ENCODE results near the gene CDYL2.

CDYL2 gene

DNA sequence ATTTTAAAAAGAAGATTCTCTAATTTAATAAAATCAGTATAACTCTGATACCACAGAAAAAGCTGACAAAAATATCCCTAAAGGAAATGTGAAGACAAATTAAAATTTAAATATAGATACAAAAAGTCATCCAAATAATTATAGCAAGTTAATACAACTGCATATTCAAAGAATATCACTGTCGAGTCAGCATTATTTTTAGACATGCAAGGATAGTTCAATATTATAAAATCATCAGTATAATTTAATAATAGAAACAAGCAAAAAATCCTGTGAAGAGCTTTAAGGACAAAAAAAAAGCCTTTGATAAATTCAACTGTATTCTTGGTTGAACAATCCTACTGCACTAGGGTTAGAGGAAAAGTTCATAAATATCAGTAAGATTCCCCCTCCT, 21.0 kb upstream of the CDYL2 start:
- TF ChIP-seq, protein P1, sequence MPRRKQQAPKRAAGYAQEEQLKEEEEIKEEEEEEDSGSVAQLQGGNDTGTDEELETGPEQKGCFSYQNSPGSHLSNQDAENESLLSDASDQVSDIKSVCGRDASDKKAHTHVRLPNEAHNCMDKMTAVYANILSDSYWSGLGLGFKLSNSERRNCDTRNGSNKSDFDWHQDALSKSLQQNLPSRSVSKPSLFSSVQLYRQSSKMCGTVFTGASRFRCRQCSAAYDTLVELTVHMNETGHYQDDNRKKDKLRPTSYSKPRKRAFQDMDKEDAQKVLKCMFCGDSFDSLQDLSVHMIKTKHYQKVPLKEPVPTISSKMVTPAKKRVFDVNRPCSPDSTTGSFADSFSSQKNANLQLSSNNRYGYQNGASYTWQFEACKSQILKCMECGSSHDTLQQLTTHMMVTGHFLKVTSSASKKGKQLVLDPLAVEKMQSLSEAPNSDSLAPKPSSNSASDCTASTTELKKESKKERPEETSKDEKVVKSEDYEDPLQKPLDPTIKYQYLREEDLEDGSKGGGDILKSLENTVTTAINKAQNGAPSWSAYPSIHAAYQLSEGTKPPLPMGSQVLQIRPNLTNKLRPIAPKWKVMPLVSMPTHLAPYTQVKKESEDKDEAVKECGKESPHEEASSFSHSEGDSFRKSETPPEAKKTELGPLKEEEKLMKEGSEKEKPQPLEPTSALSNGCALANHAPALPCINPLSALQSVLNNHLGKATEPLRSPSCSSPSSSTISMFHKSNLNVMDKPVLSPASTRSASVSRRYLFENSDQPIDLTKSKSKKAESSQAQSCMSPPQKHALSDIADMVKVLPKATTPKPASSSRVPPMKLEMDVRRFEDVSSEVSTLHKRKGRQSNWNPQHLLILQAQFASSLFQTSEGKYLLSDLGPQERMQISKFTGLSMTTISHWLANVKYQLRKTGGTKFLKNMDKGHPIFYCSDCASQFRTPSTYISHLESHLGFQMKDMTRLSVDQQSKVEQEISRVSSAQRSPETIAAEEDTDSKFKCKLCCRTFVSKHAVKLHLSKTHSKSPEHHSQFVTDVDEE (CRISPR knock-in tag; IDR thresholded peaks at IDR 0.05): no peak
- no peak for TF ChIP-seq ZNF8 (CRISPR knock-in tag; IDR thresholded peaks at IDR 0.05)
- TF ChIP-seq CSRNP3 (CRISPR knock-in tag; IDR thresholded peaks at IDR 0.05): no peak
- TF ChIP-seq GLIS3 (CRISPR knock-in tag; IDR thresholded peaks at IDR 0.05): no peak
- TF ChIP-seq ZNF70 (CRISPR knock-in tag; IDR thresholded peaks at IDR 0.05): no peak
- TF ChIP-seq CREB5 (CRISPR knock-in tag; IDR thresholded peaks at IDR 0.05; ENCODE audit: low read depth): no peak
- TF ChIP-seq BACH2 (CRISPR knock-in tag; IDR thresholded peaks at IDR 0.05; ENCODE audit: borderline replicate concordance): no peak
- TF ChIP-seq, protein P2, sequence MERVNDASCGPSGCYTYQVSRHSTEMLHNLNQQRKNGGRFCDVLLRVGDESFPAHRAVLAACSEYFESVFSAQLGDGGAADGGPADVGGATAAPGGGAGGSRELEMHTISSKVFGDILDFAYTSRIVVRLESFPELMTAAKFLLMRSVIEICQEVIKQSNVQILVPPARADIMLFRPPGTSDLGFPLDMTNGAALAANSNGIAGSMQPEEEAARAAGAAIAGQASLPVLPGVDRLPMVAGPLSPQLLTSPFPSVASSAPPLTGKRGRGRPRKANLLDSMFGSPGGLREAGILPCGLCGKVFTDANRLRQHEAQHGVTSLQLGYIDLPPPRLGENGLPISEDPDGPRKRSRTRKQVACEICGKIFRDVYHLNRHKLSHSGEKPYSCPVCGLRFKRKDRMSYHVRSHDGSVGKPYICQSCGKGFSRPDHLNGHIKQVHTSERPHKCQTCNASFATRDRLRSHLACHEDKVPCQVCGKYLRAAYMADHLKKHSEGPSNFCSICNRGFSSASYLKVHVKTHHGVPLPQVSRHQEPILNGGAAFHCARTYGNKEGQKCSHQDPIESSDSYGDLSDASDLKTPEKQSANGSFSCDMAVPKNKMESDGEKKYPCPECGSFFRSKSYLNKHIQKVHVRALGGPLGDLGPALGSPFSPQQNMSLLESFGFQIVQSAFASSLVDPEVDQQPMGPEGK (CRISPR knock-in tag; IDR thresholded peaks at IDR 0.05; ENCODE audit: borderline replicate concordance): no peak
- TF ChIP-seq ZFP3 (CRISPR knock-in tag; IDR thresholded peaks at IDR 0.05): no peak
- TF ChIP-seq ZFP30 (CRISPR knock-in tag; IDR thresholded peaks at IDR 0.05): no peak
- TF ChIP-seq ISL1 (CRISPR knock-in tag; IDR thresholded peaks at IDR 0.05): no peak
- no peak for TF ChIP-seq SNAI2 (CRISPR knock-in tag; IDR thresholded peaks at IDR 0.05)
- no peak for TF ChIP-seq PPARA (CRISPR knock-in tag; IDR thresholded peaks at IDR 0.05; ENCODE audit: borderline replicate concordance)
- TF ChIP-seq RARB (CRISPR knock-in tag; IDR thresholded peaks at IDR 0.05): no peak
- no peak for TF ChIP-seq OSR1 (CRISPR knock-in tag; IDR thresholded peaks at IDR 0.05)
- no peak for TF ChIP-seq ARNTL (CRISPR knock-in tag; IDR thresholded peaks at IDR 0.05; ENCODE audit: borderline replicate concordance, low read depth)
- no peak for TF ChIP-seq TCF4 (CRISPR knock-in tag; IDR thresholded peaks at IDR 0.05; ENCODE audit: borderline replicate concordance)
- ATAC-seq: no peak

DNA sequence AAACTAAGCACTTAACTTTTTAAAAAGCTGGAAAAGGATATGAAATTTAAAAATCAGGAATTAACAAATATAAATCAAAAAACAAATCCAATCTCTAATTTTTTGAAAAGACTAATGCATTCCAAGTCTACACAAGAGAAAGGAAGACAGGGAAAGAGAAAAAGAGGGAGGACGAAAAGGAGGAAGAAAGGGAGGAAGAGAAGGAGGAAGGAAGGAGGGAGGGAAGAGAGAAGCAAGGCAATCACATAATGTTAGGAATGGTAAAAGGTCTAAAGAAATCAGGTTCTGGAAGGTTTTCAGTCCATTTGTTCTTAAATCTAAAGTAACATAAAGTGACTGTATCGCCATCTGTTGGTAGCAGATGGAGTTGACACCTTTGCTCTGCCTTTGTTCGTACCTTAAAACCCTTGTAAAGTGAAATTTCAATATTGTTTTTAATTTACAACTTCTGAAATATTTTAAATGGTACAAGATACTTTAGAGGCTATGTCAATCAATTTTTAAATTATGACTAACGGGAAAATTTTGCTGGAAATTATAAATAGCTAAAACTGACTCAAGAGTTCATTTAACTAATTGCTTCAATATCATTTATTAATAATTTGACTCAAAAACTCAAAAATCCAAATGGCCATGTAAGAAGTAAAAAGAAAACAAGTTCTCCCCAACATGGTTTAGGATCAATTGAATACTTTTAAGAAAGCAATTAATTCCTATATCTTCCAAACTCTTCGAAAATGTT, 20.4 kb upstream of the CDYL2 start:
- TF ChIP-seq BACH2 (CRISPR knock-in tag; IDR thresholded peaks at IDR 0.05; ENCODE audit: borderline replicate concordance): no peak
- no peak for TF ChIP-seq ISL1 (CRISPR knock-in tag; IDR thresholded peaks at IDR 0.05)
- TF ChIP-seq, protein P2 (CRISPR knock-in tag; IDR thresholded peaks at IDR 0.05; ENCODE audit: borderline replicate concordance): no peak
- no peak for TF ChIP-seq ZC3H10 (CRISPR knock-in tag; IDR thresholded peaks at IDR 0.05)
- TF ChIP-seq, protein P1 (CRISPR knock-in tag; IDR thresholded peaks at IDR 0.05): no peak
- TF ChIP-seq SNAI2 (CRISPR knock-in tag; IDR thresholded peaks at IDR 0.05): no peak
- no peak for TF ChIP-seq PPARA (CRISPR knock-in tag; IDR thresholded peaks at IDR 0.05; ENCODE audit: borderline replicate concordance)
- no peak for TF ChIP-seq OSR1 (CRISPR knock-in tag; IDR thresholded peaks at IDR 0.05)
- no peak for TF ChIP-seq ZFP30 (CRISPR knock-in tag; IDR thresholded peaks at IDR 0.05)
- no peak for TF ChIP-seq CSDC2 (CRISPR knock-in tag; IDR thresholded peaks at IDR 0.05)
- no peak for TF ChIP-seq TCF4 (CRISPR knock-in tag; IDR thresholded peaks at IDR 0.05; ENCODE audit: borderline replicate concordance)
- TF ChIP-seq ARNTL (CRISPR knock-in tag; IDR thresholded peaks at IDR 0.05; ENCODE audit: borderline replicate concordance, low read depth): no peak
- TF ChIP-seq ZNF70 (CRISPR knock-in tag; IDR thresholded peaks at IDR 0.05): no peak
- no peak for TF ChIP-seq ESRRG (CRISPR knock-in tag; IDR thresholded peaks at IDR 0.05)
- no peak for TF ChIP-seq CREB5 (CRISPR knock-in tag; IDR thresholded peaks at IDR 0.05; ENCODE audit: low read depth)
- TF ChIP-seq RARB (CRISPR knock-in tag; IDR thresholded peaks at IDR 0.05): no peak
- TF ChIP-seq TOX (CRISPR knock-in tag; IDR thresholded peaks at IDR 0.05; ENCODE audit: borderline replicate concordance): no peak
- TF ChIP-seq GLIS3 (CRISPR knock-in tag; IDR thresholded peaks at IDR 0.05): no peak
- no peak for TF ChIP-seq ZNF8 (CRISPR knock-in tag; IDR thresholded peaks at IDR 0.05)
- TF ChIP-seq ZFP3 (CRISPR knock-in tag; IDR thresholded peaks at IDR 0.05): no peak
- no peak for ATAC-seq

All from SK-N-SH treated with all-trans-retinoic acid at 6 μM for 48 hours (cell line).